Limb (tissue), 2 donors: Measurements from ENCODE around the gene KIRREL3.

Source experiments
- DNase-seq, 2 donors: peaks; one replicate each; pipeline ENCODE4 v3.0.0-alpha.2; 2016; ENCODE audit errors: extremely low spot score in 2 of 2

Gene KIRREL3

GRCh38 chr11:126515501-126515900 lies 485.1 kb downstream of the KIRREL3 start:
- DNase-seq = no peak

GRCh38 chr11:126514061-126514693 lies 486.4 kb downstream of the KIRREL3 start:
- DNase-seq = peak in 1 of 2 donors; percentile 16

- DNase-seq = peak in 1 of 2 donors; percentile 24
Observed at GRCh38 chr11:126512741-126513715, 487.5 kb downstream of the KIRREL3 start.

GRCh38 chr11:126512251-126512650 lies 488.3 kb downstream of the KIRREL3 start:
- peak in 1 of 2 donors; percentile 14 for DNase-seq

GRCh38 chr11:126511475-126512115 lies 489.0 kb downstream of the KIRREL3 start:
- peak in 1 of 2 donors; percentile 23 for DNase-seq

- peak in 1 of 2 donors; percentile 29 for DNase-seq
Observed at GRCh38 chr11:126510621-126511370, 489.8 kb downstream of the KIRREL3 start.

- peak in 1 of 2 donors; percentile 4 for DNase-seq
Observed at GRCh38 chr11:126507646-126508045, 492.9 kb downstream of the KIRREL3 start.

GRCh38 chr11:126506789-126507188 lies 493.8 kb downstream of the KIRREL3 start:
- DNase-seq = no peak

GRCh38 chr11:126502982-126503381 lies 497.6 kb downstream of the KIRREL3 start:
- no peak for DNase-seq

- no peak for DNase-seq
Observed at GRCh38 chr11:126502159-126502558, 498.4 kb downstream of the KIRREL3 start.

- no peak for DNase-seq
Observed at GRCh38 chr11:126501641-126502040, 498.9 kb downstream of the KIRREL3 start.

- no peak for DNase-seq
Observed at GRCh38 chr11:126500981-126501380, 499.6 kb downstream of the KIRREL3 start.

- DNase-seq = peak in 1 of 2 donors; percentile 7
Observed at GRCh38 chr11:126499131-126499752, 501.3 kb downstream of the KIRREL3 start.

GRCh38 chr11:126498281-126498680 lies 502.3 kb downstream of the KIRREL3 start:
- peak in 1 of 2 donors; percentile 18 for DNase-seq

- peak in 1 of 2 donors; percentile 20 for DNase-seq
Observed at GRCh38 chr11:126497581-126498122, 502.9 kb downstream of the KIRREL3 start.

GRCh38 chr11:126496576-126497337 lies 503.8 kb downstream of the KIRREL3 start:
- DNase-seq = peak; percentile 46 to 48

- peak in 1 of 2 donors; percentile 21 for DNase-seq
Observed at GRCh38 chr11:126495281-126496220, 505.0 kb downstream of the KIRREL3 start.

- peak in 1 of 2 donors; percentile 18 for DNase-seq
Observed at GRCh38 chr11:126494831-126495230, 505.7 kb downstream of the KIRREL3 start.
